Measurements from ENCODE around the gene DOLPP1. TPM values are rescaled to one million over a fixed set of nuclear protein-coding genes. Genes with fewer than 3 reads are reported as not detected.

DOLPP1 gene
- total and polyA plus RNA-seq, 2 of the 13 experiments (the other 11 are each of a cell fraction or from before 2014, with no cell fraction given), result 21.0 to 34.1 TPM

GRCh38 chr9:129102095-129102525 is 21.2 kb downstream of the DOLPP1 start:
- 97% methylated on average over 11 of the region's 13 CpGs for WGBS (ENCODE audit: low lambda C conversion rate)
- no peak for ATAC-seq
- Histone ChIP-seq H3K36me3 (replicated peaks in 1 of 2; ENCODE audit: control insufficient read depth in 1 of 2, insufficient read depth in 2 of 2, low read length in 2 of 2) (peaks cover 0 to 3% of the 10 kb centered on the region in 2 experiments; a peak in 4 of 5 replicates), H3K4me2 (ENCODE audit: low read depth, low read length) (no peak overlapping the region), H3K79me2 (ENCODE audit: insufficient read depth, low read length) (no peaks in the 10 kb centered on the region), H3K27me3 (ENCODE audit: control insufficient read depth in 1 of 2, insufficient read depth in 2 of 2, low read length in 2 of 2) (no peaks in the 10 kb centered on the region), H3K27ac (ENCODE audit: extremely low read length, insufficient read depth, low read length) (no peak overlapping the region), H4K20me1 (ENCODE audit: insufficient read depth, low read length) (0 out of 2 replicates have a peak, but pooled peaks cover 3% of the 10 kb centered on the region), H3K4me3 (replicated peaks in 1 of 3; ENCODE audit: insufficient read depth in 1 of 3, low read depth in 2 of 3, low read length in 3 of 3) (no peak overlapping the region), H3K9ac (ENCODE audit: insufficient read depth, low read depth, low read length) (no peak overlapping the region), H3K9me3 (ENCODE audit: low read length) (no peaks in the 10 kb centered on the region), H2AFZ (ENCODE audit: low read length) (no peak overlapping the region), H3K4me1 (ENCODE audit: insufficient read depth, low read length) (peaks cover 7% of the 10 kb centered on the region; the same call in 1 of the 2 replicates)
- intact Hi-C loops (cut with micrococcal nuclease; ENCODE audit: unreplicated experiment) (loop anchor here (2.0 kb wide), 1 partner anchor 49 kb away; no protein-coding TSS in a partner anchor), in situ Hi-C loops (cut with HindIII; ENCODE audit: extremely low pct_ligation_motif_present, low pct_unique_long_range_greater_than_20kb) (no loop called here)
- BruUV-seq (replicated peaks), result no TSS peak
- POLR2A ChIA-PET, result no interaction called here
- TF ChIP-seq RBFOX2 (IDR thresholded peaks at IDR 0.05; ENCODE audit: low read depth, low read length), result 0 out of 2 replicates have a peak, but pooled peaks have one; percentile 25
- TF ChIP-seq ZNF263 (CRISPR knock-in tag; IDR thresholded peaks at IDR 0.05), result no peak
- FAIRE-seq, result no peak
- no peak for DNase-seq (ENCODE audit: low spot score)
- CTCF ChIA-PET (ENCODE audit: low intra/inter-chr PET ratio, low total read pairs), result no interaction called here

- intact Hi-C loops (cut with micrococcal nuclease; ENCODE audit: unreplicated experiment), result loop anchor here (2.0 kb wide), 1 partner anchor 50 kb away; no protein-coding TSS in a partner anchor
- Histone ChIP-seq H2AFZ (ENCODE audit: low read length) (no peak overlapping the region), H3K4me3 (replicated peaks in 1 of 3; ENCODE audit: insufficient read depth in 1 of 3, low read depth in 2 of 3, low read length in 3 of 3) (no peak overlapping the region), H3K79me2 (ENCODE audit: insufficient read depth, low read length) (no peaks in the 10 kb centered on the region), H3K4me2 (ENCODE audit: low read depth, low read length) (no peak overlapping the region), H3K9me3 (ENCODE audit: low read length) (no peaks in the 10 kb centered on the region), H3K4me1 (ENCODE audit: insufficient read depth, low read length) (peaks cover 9% of the 10 kb centered on the region; the same call in 1 of the 2 replicates), H3K36me3 (replicated peaks in 1 of 2; ENCODE audit: control insufficient read depth in 1 of 2, insufficient read depth in 2 of 2, low read length in 2 of 2) (peaks cover 0 to 7% of the 10 kb centered on the region in 2 experiments; a peak in 3 of 5 replicates), H4K20me1 (ENCODE audit: insufficient read depth, low read length) (0 out of 2 replicates have a peak, but pooled peaks cover 3% of the 10 kb centered on the region), H3K9ac (ENCODE audit: insufficient read depth, low read depth, low read length) (no peak overlapping the region), H3K27me3 (ENCODE audit: control insufficient read depth in 1 of 2, insufficient read depth in 2 of 2, low read length in 2 of 2) (no peaks in the 10 kb centered on the region), H3K27ac (ENCODE audit: extremely low read length, insufficient read depth, low read length) (no peak overlapping the region)
- BruUV-seq (replicated peaks), result no TSS peak
- FAIRE-seq (peak; percentile 8), ATAC-seq (peak; percentile 92), DNase-seq (ENCODE audit: low spot score) (peak; percentile 61)
- in situ Hi-C loops (cut with HindIII; ENCODE audit: extremely low pct_ligation_motif_present, low pct_unique_long_range_greater_than_20kb), result no loop called here
- WGBS (ENCODE audit: low lambda C conversion rate), result 70% methylated on average over 5 of the region's 14 CpGs
- ChIA-PET POLR2A (interaction anchor here (1.4 to 1.5 kb wide), 2 partner anchors 8 to 22 kb away, joined by 4 to 6 read pairs; partner anchors contain the start of gene DOLPP1), CTCF (ENCODE audit: low intra/inter-chr PET ratio, low total read pairs) (no interaction called here)
- TF ChIP-seq, protein P1, sequence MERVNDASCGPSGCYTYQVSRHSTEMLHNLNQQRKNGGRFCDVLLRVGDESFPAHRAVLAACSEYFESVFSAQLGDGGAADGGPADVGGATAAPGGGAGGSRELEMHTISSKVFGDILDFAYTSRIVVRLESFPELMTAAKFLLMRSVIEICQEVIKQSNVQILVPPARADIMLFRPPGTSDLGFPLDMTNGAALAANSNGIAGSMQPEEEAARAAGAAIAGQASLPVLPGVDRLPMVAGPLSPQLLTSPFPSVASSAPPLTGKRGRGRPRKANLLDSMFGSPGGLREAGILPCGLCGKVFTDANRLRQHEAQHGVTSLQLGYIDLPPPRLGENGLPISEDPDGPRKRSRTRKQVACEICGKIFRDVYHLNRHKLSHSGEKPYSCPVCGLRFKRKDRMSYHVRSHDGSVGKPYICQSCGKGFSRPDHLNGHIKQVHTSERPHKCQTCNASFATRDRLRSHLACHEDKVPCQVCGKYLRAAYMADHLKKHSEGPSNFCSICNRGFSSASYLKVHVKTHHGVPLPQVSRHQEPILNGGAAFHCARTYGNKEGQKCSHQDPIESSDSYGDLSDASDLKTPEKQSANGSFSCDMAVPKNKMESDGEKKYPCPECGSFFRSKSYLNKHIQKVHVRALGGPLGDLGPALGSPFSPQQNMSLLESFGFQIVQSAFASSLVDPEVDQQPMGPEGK (CRISPR knock-in tag; IDR thresholded peaks at IDR 0.05), result 0 out of 2 replicates have a peak, but pooled peaks have one; percentile 20
- no peak for TF ChIP-seq ZFY (CRISPR knock-in tag; IDR thresholded peaks at IDR 0.05)
- TF ChIP-seq ZNF501 (CRISPR knock-in tag; IDR thresholded peaks at IDR 0.05), result 0 out of 2 replicates have a peak, but pooled peaks have one; percentile 26
- TF ChIP-seq, protein P2, sequence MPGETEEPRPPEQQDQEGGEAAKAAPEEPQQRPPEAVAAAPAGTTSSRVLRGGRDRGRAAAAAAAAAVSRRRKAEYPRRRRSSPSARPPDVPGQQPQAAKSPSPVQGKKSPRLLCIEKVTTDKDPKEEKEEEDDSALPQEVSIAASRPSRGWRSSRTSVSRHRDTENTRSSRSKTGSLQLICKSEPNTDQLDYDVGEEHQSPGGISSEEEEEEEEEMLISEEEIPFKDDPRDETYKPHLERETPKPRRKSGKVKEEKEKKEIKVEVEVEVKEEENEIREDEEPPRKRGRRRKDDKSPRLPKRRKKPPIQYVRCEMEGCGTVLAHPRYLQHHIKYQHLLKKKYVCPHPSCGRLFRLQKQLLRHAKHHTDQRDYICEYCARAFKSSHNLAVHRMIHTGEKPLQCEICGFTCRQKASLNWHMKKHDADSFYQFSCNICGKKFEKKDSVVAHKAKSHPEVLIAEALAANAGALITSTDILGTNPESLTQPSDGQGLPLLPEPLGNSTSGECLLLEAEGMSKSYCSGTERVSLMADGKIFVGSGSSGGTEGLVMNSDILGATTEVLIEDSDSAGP (CRISPR knock-in tag; IDR thresholded peaks at IDR 0.05; ENCODE audit: borderline replicate concordance), result peak; percentile 14; the same call in 1 of the 2 replicates
- TF ChIP-seq ZFP90 (CRISPR knock-in tag; IDR thresholded peaks at IDR 0.05; ENCODE audit: borderline replicate concordance), result no peak
- TF ChIP-seq ZMAT3 (CRISPR knock-in tag; conservative IDR thresholded peaks at IDR 0.05), result 0 out of 2 replicates have a peak, but pooled peaks have one; percentile 30
- peak; percentile 88 for TF ChIP-seq KDM2A (CRISPR knock-in tag; IDR thresholded peaks at IDR 0.05; ENCODE audit: borderline replicate concordance, low read depth)
- peak; percentile 43; the same call in 1 of the 2 replicates for TF ChIP-seq ZBTB33 (CRISPR knock-in tag; IDR thresholded peaks at IDR 0.05)
Measured at GRCh38 chr9:129102791-129103594, 22.1 kb downstream of the DOLPP1 start.

Measured in HepG2 (cell line).